ENCODE data around the gene HOMEZ.

HOMEZ gene

GRCh38 chr14:23307687-23308644 is 22.0 kb upstream of the HOMEZ start:
- DNase-seq (ENCODE audit: low spot score), result no peak

DNA sequence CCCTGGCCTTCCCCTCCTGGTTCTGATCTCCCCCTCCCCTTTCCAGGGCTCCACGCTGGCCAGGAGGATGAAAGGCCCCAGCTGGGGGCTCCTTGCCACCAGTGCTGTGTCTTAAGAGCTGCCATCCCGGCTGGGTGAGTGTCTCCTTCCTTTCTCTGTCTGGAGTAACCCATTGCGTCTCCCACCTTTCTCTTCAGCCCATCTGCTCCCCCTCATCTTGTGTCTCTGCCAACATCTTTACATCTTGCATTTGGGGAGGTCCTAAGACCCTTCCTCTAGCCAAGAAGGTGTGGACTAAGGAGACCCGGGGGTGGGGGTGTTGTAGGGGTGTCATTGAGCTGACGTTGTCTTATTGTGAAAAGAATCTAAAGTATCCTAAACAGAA is 21.2 kb upstream of the HOMEZ start:
- DNase-seq (ENCODE audit: low spot score), result no peak

- peak; percentile 89 for DNase-seq (ENCODE audit: low spot score)
Measured at GRCh38 chr14:23306412-23307145, 20.6 kb upstream of the HOMEZ start, which contains the start of gene BCL2L2. BCL2L2 (plus strand) TSS chr14:23306833; CDS start chr14:23307768, 935 bp downstream.

DNA sequence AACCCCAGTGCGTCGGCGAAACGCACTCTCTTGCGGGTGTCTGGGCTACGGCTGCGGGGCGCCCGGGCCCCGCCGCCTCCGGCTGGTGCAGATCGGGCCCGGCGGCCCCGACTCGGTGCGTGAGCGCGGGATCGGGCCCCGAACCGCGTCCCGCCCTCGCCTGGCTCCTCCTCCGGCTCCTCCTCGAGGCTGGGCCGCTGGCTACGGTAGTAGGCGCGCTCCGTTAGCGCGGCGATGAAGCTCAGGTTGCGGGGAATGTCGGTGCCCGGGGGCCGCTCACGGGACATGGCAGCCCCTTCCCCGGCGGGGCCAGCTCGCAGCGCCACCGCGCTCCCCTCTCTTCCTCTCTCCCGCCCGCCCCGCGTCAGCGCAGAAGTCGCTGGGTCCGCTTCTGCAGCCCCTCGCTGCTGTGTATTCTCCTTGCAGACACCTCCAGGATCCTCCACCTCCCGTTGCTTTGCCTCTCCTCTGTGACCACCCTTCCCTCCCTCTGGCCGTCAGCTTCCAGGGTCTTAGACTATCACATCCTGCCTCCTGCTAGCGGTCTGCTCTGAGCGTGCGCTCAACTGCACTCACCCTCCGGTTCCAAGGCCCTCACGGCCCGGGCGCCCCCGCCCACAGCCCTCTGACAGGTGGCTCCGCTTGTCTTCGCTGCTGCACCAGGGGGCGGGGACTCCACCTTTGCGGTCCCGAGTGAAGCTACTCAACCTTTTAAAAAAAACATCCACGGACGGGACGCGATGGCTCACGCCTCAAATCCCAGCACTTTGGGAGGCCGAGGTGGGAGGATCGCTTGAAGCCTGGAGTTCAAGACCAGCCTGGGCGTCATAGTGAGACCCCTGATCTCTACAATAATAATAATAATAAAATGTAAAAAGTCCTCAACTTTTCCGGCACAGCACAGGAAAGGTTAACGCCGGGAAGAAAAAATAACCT is 16.6 kb upstream of the HOMEZ start, which contains the start of gene PPP1R3E:
TSS of gene PPP1R3E (minus strand) at position 570 of the 936 bp plus-strand sequence. CDS start at position 287, 283 bp downstream.
- DNase-seq (ENCODE audit: low spot score), result peak; percentile 71

- DNase-seq (ENCODE audit: low spot score), result no peak
Measured at GRCh38 chr14:23301969-23302289, 16.0 kb upstream of the HOMEZ start.

DNA sequence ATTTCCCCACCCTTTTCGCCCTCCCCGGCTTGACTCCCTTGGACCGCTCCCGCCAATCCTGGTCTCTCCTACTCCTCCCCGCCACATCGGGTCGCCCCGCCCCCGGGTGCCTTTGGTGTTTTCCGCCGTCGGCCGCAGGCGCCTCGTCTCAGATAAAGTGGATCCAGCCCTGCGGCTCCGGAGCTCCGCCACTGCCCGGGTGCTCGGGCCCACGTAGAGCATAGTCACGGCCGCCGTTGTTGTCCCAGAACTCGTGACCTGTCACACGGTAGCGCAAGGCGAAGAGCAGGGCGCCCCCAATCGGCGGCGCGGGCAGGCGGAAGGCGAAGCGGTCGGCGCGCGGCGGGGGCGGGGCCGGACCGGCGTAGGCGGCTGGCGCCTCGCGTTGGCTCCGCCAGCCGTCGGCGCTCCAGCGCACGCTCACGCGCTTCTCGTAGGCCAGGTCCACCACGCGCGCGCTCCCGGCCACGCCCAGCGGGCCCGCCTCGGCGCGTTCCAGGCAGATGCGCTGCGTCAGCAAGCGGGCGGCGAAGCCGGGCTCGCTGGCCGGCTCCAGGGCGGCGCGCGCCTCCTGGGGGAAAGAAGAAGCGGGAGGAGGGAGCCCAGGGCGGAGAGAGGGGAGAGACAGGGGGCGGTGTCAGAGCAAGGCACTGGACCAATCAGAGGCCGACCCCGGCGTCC is 15.5 kb upstream of the HOMEZ start:
- peak; percentile 97 for DNase-seq (ENCODE audit: low spot score)

- DNase-seq (ENCODE audit: low spot score), result peak; percentile 74
Measured at GRCh38 chr14:23300687-23301223, 14.8 kb upstream of the HOMEZ start.

DNA sequence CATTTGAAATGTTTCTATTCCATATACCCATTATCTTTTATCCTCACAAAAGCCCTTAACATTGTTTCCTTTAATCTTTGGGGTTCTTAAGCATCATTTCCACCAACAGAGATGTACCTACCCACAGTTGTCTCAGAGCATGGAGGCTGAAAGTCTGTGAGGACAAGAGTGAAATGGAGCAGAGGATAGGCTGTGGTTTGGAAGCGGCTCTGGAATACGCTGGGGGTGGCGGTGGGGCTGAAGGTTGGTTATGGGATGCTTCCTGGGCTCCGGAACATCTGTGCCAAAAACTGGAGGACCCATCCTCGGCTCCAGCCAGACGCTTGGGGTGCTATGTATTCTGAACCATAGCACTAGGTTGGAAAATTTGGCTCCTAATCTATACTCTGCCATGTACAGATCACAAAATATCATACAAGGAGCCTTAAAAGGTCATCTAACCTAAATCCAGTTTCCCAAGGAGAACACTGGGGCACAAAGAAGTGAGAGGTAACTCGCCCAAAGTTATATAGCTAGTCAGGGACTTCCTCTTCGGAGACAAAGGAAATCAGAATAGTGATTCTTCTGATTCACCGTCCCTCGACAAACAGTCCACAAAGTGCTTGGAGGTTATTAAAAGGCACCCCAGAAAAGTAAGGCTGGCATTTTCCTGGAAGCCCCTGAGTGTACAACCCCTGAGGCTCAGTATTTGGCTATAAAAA is 14.2 kb upstream of the HOMEZ start:
- no peak for DNase-seq (ENCODE audit: low spot score)

DNA sequence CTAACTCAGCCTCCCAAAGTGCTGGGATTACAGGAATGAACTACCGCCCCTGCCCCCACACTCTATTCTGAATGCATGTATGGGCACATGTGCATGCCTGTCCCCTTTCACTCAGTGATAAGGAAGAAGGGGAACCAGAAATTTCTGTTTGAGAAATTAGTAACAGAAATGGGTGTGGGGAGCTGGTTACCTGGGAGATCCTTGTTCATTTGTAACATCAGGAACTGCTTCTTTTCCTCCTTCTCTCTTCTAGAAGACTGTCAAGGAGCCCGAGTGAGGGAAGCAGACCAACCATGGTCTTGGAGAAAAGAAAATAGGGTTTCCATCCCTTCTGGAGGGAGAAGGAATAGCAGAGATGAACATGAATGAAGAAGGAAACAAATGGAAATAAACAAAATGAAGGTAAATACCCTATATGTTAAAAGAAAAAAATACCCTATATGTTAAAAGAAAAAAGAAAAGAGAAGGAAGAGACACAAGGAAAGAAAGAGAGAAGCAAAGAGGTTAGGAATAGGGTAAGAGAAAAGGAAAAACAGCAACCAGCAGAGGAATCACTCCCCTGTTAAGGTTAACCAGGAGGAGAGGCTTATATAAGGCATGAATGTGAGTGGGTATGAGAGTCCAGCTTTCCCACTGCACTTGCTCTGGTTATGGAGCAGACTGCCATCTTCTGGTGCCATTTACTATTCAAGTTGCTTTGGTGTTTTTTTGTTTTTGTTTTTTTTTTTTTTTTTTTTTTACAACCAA is 13.5 kb upstream of the HOMEZ start:
- peak; percentile 79 for DNase-seq (ENCODE audit: low spot score)

DNA sequence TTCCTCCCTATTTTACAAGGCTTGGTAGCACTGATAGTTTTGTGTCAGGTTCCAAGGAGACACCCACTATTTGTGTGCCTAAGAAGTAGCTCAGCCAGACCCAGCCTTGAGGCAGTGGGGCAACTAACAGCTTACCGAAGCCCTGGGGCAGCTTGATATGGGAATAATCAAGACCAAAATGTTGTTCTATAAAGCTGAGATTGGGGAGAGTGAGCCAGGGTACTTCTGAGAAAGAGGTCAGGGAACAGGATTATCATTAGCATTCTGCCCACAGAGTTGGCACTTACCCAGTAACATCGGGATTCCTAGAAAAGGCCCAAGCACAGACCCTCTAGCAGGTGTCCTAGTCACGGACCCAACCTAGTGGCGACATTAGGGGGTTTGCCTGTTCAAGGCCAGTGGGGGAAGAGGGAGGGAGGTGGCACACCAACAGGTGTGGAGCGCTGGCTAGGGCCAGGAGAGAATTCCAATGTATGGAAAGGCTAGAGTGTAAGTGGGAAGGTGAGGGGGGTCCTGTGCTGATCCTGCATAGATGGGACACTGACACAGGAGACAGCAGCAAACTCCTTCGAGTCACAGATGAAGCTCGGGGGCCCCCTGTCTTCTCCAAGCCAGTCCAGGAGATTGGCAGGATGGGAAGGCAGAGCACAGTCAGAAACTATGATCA is 11.8 kb upstream of the HOMEZ start:
- no peak for DNase-seq (ENCODE audit: low spot score)

- no peak for DNase-seq (ENCODE audit: low spot score)
Measured at GRCh38 chr14:23297096-23297495, 11.2 kb upstream of the HOMEZ start.

DNA sequence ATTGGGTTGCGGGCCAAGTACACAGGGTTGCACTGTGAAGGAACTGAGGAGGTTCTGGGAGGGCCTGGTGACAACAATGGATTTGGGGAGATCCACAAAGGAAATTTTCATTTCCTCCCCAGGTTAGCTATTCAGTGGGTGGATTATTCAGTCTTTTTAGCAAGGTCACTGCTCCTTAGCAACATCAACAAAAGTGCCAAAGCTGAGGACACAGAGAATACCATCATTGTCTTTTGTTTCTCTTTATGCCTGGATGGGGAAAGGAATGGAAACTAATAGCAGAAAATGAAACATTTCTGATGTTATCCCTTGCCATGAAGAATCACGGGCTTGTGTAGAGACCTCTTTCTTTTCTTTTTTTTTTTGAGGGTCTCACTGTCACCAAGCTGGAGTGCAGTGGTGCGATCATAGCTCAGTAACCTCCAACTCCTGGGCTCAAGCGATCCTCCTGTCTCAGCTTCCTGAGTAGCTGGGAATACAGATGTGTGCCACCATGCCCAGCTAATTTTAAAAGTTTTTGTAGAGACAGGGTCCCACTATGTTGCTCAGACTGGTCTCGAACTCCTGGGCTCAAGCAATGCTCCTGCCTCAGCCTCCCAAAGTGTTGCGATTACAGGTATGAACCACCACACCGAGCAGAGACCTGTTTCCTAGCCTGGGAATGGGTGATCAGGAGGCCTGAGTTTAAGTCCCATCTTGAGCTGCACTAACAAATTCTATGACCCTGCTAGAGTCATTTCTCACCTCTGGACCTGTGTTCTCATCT is 10.3 kb upstream of the HOMEZ start:
- no peak for DNase-seq (ENCODE audit: low spot score)

DNA sequence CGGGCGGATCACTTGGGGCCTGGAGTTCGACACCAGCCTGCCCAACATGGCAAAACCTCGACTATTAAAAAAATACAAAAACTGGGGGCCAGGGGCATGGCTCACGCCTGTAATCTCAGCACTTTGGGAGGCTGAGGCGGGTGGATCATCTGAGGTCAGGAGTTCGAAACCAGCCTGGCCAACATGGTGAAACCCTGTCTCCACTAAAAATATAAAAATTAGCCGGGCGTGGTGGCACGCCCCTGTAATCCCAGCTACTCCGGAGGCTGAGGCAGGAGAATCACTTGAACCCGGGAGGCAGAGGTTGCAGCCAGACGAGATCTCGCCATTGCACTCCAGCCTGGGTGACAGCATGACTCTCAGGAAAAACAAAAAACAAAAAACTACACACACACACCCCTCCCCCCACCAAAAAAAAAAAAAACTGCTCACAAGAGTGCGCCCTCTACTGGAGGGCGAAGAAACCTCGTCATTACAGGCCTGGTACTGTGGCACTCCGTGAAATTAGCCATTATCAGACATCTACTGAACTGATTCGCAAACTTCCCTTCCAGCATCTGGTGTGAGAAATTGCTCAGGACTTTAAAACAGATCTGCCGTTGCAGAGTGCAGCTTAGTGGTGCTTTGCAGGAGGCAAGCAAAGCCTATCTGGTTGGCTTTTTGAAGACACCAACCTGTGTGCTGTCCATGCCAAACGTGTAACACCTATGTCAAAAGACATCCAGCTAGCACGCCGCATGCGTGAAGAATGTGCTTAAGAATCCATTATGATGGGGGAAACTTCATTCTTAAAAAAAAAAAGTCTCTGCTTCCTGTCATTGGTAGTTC is 9.0 kb upstream of the HOMEZ start:
- DNase-seq (ENCODE audit: low spot score), result peak; percentile 74

- DNase-seq (ENCODE audit: low spot score), result no peak
Measured at GRCh38 chr14:23286902-23287479, 1.1 kb upstream of the HOMEZ start.

GRCh38 chr14:23285530-23286019 is 357 bp downstream of the HOMEZ start:
- DNase-seq (ENCODE audit: low spot score), result peak; percentile 30

DNA sequence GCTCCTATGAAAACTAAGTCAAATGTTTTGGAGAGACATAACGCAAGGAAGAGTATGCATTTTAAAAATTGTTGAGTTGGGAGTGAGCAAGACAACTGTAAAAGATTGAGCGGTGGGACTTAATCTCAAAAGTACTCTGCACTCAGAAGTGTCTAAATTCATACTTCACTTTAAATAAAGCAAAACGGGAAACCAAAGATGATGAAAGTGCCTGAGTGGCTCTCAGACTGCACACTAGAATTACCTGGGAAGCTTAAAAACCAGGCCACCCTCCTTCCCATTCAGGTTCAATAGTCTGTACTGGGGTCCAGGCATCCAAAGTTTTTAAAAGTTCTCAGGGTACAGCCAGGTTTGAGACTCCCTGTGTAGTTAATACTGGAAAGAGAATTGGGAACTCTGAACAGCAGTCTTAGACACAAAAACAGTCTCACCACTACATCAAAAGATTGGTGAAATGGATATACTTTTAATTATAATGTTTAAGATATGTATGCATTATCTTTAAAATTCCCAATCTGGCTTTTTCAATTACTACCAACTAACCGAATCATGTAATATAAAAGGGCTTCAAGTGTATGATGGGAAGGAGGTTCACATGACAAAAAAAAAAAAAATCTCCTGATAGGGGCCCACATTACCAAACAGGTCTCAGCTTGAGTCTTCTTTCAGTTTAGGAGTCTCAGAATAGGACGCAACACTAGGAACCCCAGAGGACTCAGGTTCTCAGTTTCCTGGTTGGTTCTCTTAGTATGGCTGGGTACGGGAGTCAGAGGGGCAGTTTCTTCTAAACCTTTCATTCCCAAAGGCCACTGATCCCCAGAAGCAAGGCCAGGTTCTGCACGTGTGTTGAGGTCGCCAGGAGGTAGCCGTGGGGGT is 1.0 kb downstream of the HOMEZ start:
- DNase-seq (ENCODE audit: low spot score), result peak; percentile 46
